ENCODE data around the gene COQ10A.
"Not testable (repeated sequence)": the region's sequence is repeated elsewhere in the genome, so short reads cannot be mapped to it uniquely, and the experiment has no call there.

- TF ChIP-seq CTCF (optimal IDR thresholded peaks at IDR 0.05 in 1 of 3, IDR thresholded peaks at IDR 0.05 in 1 of 3, conservative IDR thresholded peaks at IDR 0.05 in 1 of 3; ENCODE audit: extremely low read depth in 1 of 3, insufficient read depth in 2 of 3, low read length in 3 of 3); EZH2 (IDR thresholded peaks at IDR 0.05; ENCODE audit: low read length): not testable (repeated sequence)
Measured at GRCh38 chr12:56272468-56272867, 5.7 kb downstream of the COQ10A start.
